Mesothelial cell of epicardium (in vitro differentiated cells): ENCODE data around the gene CHST12. TPM values are rescaled to one million over a fixed set of nuclear protein-coding genes. Genes with fewer than 3 reads are reported as not detected.

ENCODE experiments used
- DNase-seq, 2 experiments: peaks; one replicate each; pipeline ENCODE4 v3.0.0; 2021; ENCODE audit warnings: low spot score in 2 of 2; ENCODE audit not compliant: unreplicated experiment in 2 of 2
- H3K27ac Mint-ChIP-seq: 2 replicates; pipeline ENCODE4 v1.8.0; 2021; ENCODE audit warnings: mixed read lengths
- H3K27me3 Mint-ChIP-seq: 2 replicates; pipeline ENCODE4 v1.8.0; 2021; ENCODE audit warnings: low read depth, mixed read lengths
- H3K36me3 Mint-ChIP-seq: 2 replicates; pipeline ENCODE4 v1.8.0; 2021; ENCODE audit warnings: mixed read lengths
- H3K4me1 Mint-ChIP-seq: 2 replicates; pipeline ENCODE4 v1.8.0; 2021; ENCODE audit warnings: mixed read lengths
- H3K4me3 Mint-ChIP-seq: 2 replicates; pipeline ENCODE4 v1.8.0; 2021; ENCODE audit warnings: mild to moderate bottlenecking, moderate library complexity, mixed read lengths
- H3K9me3 Mint-ChIP-seq: 2 replicates; pipeline ENCODE4 v1.8.0; 2021; ENCODE audit warnings: mixed read lengths
- CTCF ChIP-seq: fragments of 200-600 bp; sonication (generic); IDR thresholded peaks from one replicate; pipeline ENCODE4 v1.5.0; 2021; ENCODE audit warnings: antibody characterized with exemption; ENCODE audit not compliant: unreplicated experiment
- total RNA-seq: library from RNA; stranded (reverse); gene quantifications from 3 replicates; pipeline ENCODE4 v1.2.1, GENCODE V29; 2021

Gene CHST12
- 20.0 to 22.4 TPM (median 20.4 TPM) in 3 replicates for total RNA-seq

GRCh38 chr7:2403014-2403717 is at the start of gene CHST12:
Gene CHST12 (plus strand): TSS chr7:2403611. CDS start chr7:2432640, 29,029 bp downstream.
- DNase-seq, result peak; percentile 90 to 94
- no peak for TF ChIP-seq CTCF
- H3K27me3 Mint-ChIP-seq, result no peaks in the 10 kb centered on the region
- H3K9me3 Mint-ChIP-seq, result no peaks in the 10 kb centered on the region
- H3K4me1 Mint-ChIP-seq, result peaks cover 36% of the 10 kb centered on the region
- peak within 1 kb of the TSS; percentile 76 for H3K4me3 Mint-ChIP-seq
- no peaks in the 10 kb centered on the region for H3K36me3 Mint-ChIP-seq
- peak within 1 kb of the TSS; percentile 77 for H3K27ac Mint-ChIP-seq

GRCh38 chr7:2353936-2354185 is 49.5 kb upstream of the CHST12 start:
- DNase-seq, result peak in 1 of 2 experiments; percentile 84
- H3K9me3 Mint-ChIP-seq, result no peaks in the 10 kb centered on the region
- TF ChIP-seq CTCF, result no peak

GRCh38 chr7:2354186-2354938 is 49.0 kb upstream of the CHST12 start, which contains the start of gene EIF3B:
Gene EIF3B (plus strand): TSS chr7:2354827. CDS start chr7:2354922, 95 bp downstream.
- no peaks in the 10 kb centered on the region for H3K9me3 Mint-ChIP-seq
- H3K4me3 Mint-ChIP-seq, result peak within 1 kb of the TSS; percentile 88
- peak within 1 kb of the TSS; percentile 100 for H3K27ac Mint-ChIP-seq

More at GRCh38 chr7:2353936-2354185, 49.5 kb upstream of the CHST12 start:
- Mint-ChIP-seq H3K27me3 (no peaks in the 10 kb centered on the region), H3K4me3 (peak overlapping the region; percentile 88), H3K36me3 (no peaks in the 10 kb centered on the region), H3K27ac (peak overlapping the region; percentile 100), H3K4me1 (peaks cover 19% of the 10 kb centered on the region)

GRCh38 chr7:2354939-2355704 is 48.3 kb upstream of the CHST12 start:
- Mint-ChIP-seq H3K36me3 (peaks cover 3% of the 10 kb centered on the region), H3K4me1 (peaks cover 29% of the 10 kb centered on the region), H3K27ac (peak overlapping the region; percentile 94), H3K27me3 (no peaks in the 10 kb centered on the region), H3K9me3 (no peaks in the 10 kb centered on the region), H3K4me3 (peak overlapping the region; percentile 88)
- peak in 1 of 2 experiments; percentile 50 for DNase-seq
- no peak for TF ChIP-seq CTCF

More at GRCh38 chr7:2354186-2354938, 49.0 kb upstream of the CHST12 start, which contains the start of gene EIF3B:
- DNase-seq, result peak; percentile 79 to 86
- TF ChIP-seq CTCF, result no peak
- H3K36me3 Mint-ChIP-seq, result peaks cover 3% of the 10 kb centered on the region
- H3K4me1 Mint-ChIP-seq, result peaks cover 24% of the 10 kb centered on the region
- no peaks in the 10 kb centered on the region for H3K27me3 Mint-ChIP-seq

- Mint-ChIP-seq H3K4me3 (peak overlapping the region; percentile 78), H3K4me1 (peaks cover 33% of the 10 kb centered on the region), H3K27me3 (no peaks in the 10 kb centered on the region), H3K27ac (peak overlapping the region; percentile 94), H3K36me3 (peaks cover 7% of the 10 kb centered on the region), H3K9me3 (no peaks in the 10 kb centered on the region)
- TF ChIP-seq CTCF, result no peak
- DNase-seq, result no peak
Measured at GRCh38 chr7:2355705-2356008, 47.8 kb upstream of the CHST12 start.
